NCI-H2029 treated with DMSO at 0.1 percent for 48 hours (cell line): ENCODE measurements around the gene TFDP2.
A peak's percentile ranks its signal among the peaks of the same experiment; 100 is the strongest.
"Not testable (repeated sequence)": the region's sequence is repeated elsewhere in the genome, so short reads cannot be mapped to it uniquely, and the experiment has no call there.

Experiments
- DNase-seq: peaks from one replicate; lab custom pipeline; 2025; lab: John Stamatoyannopoulos, UW

TFDP2 gene

GRCh38 chr3:142127941-142128658 lies 21.2 kb downstream of the TFDP2 start:
- no peak for DNase-seq

GRCh38 chr3:142124243-142124642 lies 25.1 kb downstream of the TFDP2 start:
- DNase-seq, result no peak

- no peak for DNase-seq
Measured at GRCh38 chr3:142120707-142121106, 28.6 kb downstream of the TFDP2 start.

GRCh38 chr3:142118911-142119310 lies 30.4 kb downstream of the TFDP2 start:
- DNase-seq, result no peak

- DNase-seq, result peak; percentile 91
Measured at GRCh38 chr3:142117056-142117851, 32.1 kb downstream of the TFDP2 start.

GRCh38 chr3:142115867-142116668 lies 33.3 kb downstream of the TFDP2 start:
- DNase-seq, result no peak

GRCh38 chr3:142112601-142113000 lies 36.7 kb downstream of the TFDP2 start:
- DNase-seq, result no peak

GRCh38 chr3:142106548-142106947 lies 42.8 kb downstream of the TFDP2 start:
- no peak for DNase-seq

- no peak for DNase-seq
Measured at GRCh38 chr3:142105991-142106390, 43.4 kb downstream of the TFDP2 start.

- no peak for DNase-seq
Measured at GRCh38 chr3:142104763-142105162, 44.6 kb downstream of the TFDP2 start.

GRCh38 chr3:142098964-142099363 lies 50.4 kb downstream of the TFDP2 start:
- DNase-seq, result no peak

GRCh38 chr3:142097099-142097843 lies 52.1 kb downstream of the TFDP2 start:
- DNase-seq, result no peak

GRCh38 chr3:142095841-142096240 lies 53.5 kb downstream of the TFDP2 start:
- DNase-seq, result no peak

GRCh38 chr3:142088925-142089324 lies 60.4 kb downstream of the TFDP2 start:
- not testable (repeated sequence) for DNase-seq

- DNase-seq, result no peak
Measured at GRCh38 chr3:142088522-142088921, 60.8 kb downstream of the TFDP2 start.

- no peak for DNase-seq
Measured at GRCh38 chr3:142087676-142088075, 61.7 kb downstream of the TFDP2 start.

GRCh38 chr3:142086581-142087090 lies 62.7 kb downstream of the TFDP2 start:
- DNase-seq, result no peak

GRCh38 chr3:142081178-142081577 lies 68.2 kb downstream of the TFDP2 start:
- DNase-seq, result no peak

- peak; percentile 97 for DNase-seq
Measured at GRCh38 chr3:142077859-142078500, 71.4 kb downstream of the TFDP2 start.

- peak; percentile 89 for DNase-seq
Measured at GRCh38 chr3:142077155-142077858, 72.0 kb downstream of the TFDP2 start.
